Panc1 (cell line): ENCODE measurements around the gene EAPP. TPM values are rescaled to one million over a fixed set of nuclear protein-coding genes. Genes with fewer than 3 reads are reported as not detected.

ENCODE experiments used
- ATAC-seq: fragments of 200-7000 bp; cut with Tn5 transposase; 2 replicates; pipeline ENCODE4 v1.9.1; 2020; ENCODE audit warnings: mild to moderate bottlenecking, moderate library complexity
- BruUV-seq: library from RNA; stranded (reverse); fragments of 400-500 nt; replicated peaks from 2 replicates; lab custom pipeline; 2021; lab: Mats Ljungman, UMichigan
- CTCF ChIA-PET: fragments of 300-600 bp; sonication (Branson Sonifier 250); formaldehyde crosslinking; loops from one replicate; lab custom pipeline; 2022; ENCODE audit warnings: antibody characterized with exemption; lab: Charles Lee
- POLR2A ChIA-PET: fragments of 300-600 bp; sonication (Branson Sonifier 250); formaldehyde crosslinking; loops from one replicate; lab custom pipeline; 2022; ENCODE audit warnings: antibody characterized with exemption; lab: Charles Lee
- DNase-seq: peaks from one replicate; pipeline ENCODE4 v3.0.0-alpha.2; 2010; ENCODE audit warnings: low read depth, low spot score
- H3K27ac ChIP-seq: 2 replicates; pipeline ENCODE4 v1.5.1; 2011; ENCODE audit warnings: mild to moderate bottlenecking, low read length, inconsistent platforms
- H3K27me3 ChIP-seq: fragments of 200-500 bp; sonication (Bioruptor generic); 2 replicates; pipeline ENCODE4 v1.6.0; 2014; ENCODE audit warnings: low read length, inconsistent platforms; ENCODE audit not compliant: control insufficient read depth, insufficient read depth
- H3K36me3 ChIP-seq: fragments of 200-500 bp; sonication (Bioruptor generic); 2 replicates; pipeline ENCODE4 v1.5.1; 2014; ENCODE audit warnings: inconsistent platforms, mild to moderate bottlenecking, low read length, moderate library complexity; ENCODE audit not compliant: control insufficient read depth, insufficient read depth
- H3K4me1 ChIP-seq: 2 replicates; pipeline ENCODE4 v1.5.1; 2011; ENCODE audit warnings: inconsistent platforms, mild to moderate bottlenecking, low read length, moderate library complexity; ENCODE audit not compliant: control insufficient read depth, insufficient read depth
- H3K4me3 ChIP-seq, 2 experiments: 2 replicates each; pipeline ENCODE4 v1.5.1; 2011 to 2012; ENCODE audit warnings: low read depth in 2 of 2, low read length in 2 of 2, mild to moderate bottlenecking in 2 of 2, inconsistent platforms in 1 of 2, moderate library complexity in 1 of 2
- H3K9me3 ChIP-seq: fragments of 200-500 bp; sonication (Bioruptor generic); 2 replicates; pipeline ENCODE4 v1.5.1; 2014; ENCODE audit warnings: low read depth, mild to moderate bottlenecking, inconsistent platforms, low read length, moderate library complexity; ENCODE audit not compliant: control insufficient read depth, insufficient read depth
- CTCF ChIP-seq: fragments of 450-650 bp; IDR thresholded peaks from 2 replicates; pipeline ENCODE4 v1.5.1; 2017; ENCODE audit warnings: mild to moderate bottlenecking
- POLR2AphosphoS5 ChIP-seq: IDR thresholded peaks from 2 replicates; pipeline ENCODE4 v1.6.1; 2012; ENCODE audit warnings: mild to moderate bottlenecking, low read depth, low read length, moderate library complexity
- SIN3A ChIP-seq: IDR thresholded peaks from 2 replicates; pipeline ENCODE4 v1.6.1; 2012; ENCODE audit warnings: low read depth, mild to moderate bottlenecking, low read length, moderate library complexity, borderline replicate concordance; ENCODE audit not compliant: insufficient read depth
- TCF7L2 ChIP-seq: IDR thresholded peaks from 2 replicates; pipeline ENCODE4 v1.6.1; 2011; ENCODE audit warnings: mild to moderate bottlenecking, low read depth, low read length, inconsistent platforms
- in situ Hi-C: cut with HindIII; loops from 2 replicates; pipeline ENCODE4 v1.10.0; 2016; ENCODE audit warnings: low sequenced_read_pairs, low pct_unique_long_range_greater_than_20kb
- intact Hi-C: fragments of 100-400 bp; cut with micrococcal nuclease; formaldehyde crosslinking; loops from one replicate; pipeline ENCODE4 v1.10.0; 2022; ENCODE audit not compliant: unreplicated experiment
- total RNA-seq: library from RNA; stranded (reverse); gene quantifications from one replicate; pipeline ENCODE4 v1.2.1, GENCODE V29; 2021; ENCODE audit not compliant: unreplicated experiment
- TF ChIP-seq, protein P1 (sequence below), 2 experiments: IDR thresholded peaks; 2 replicates each; pipeline ENCODE4 v1.6.1; 2011 to 2012; ENCODE audit warnings: low read depth in 2 of 2, control low read depth in 1 of 2, low read length in 1 of 2, mild to moderate bottlenecking in 1 of 2, moderate library complexity in 1 of 2; ENCODE audit not compliant: insufficient read depth in 1 of 2

Gene EAPP
- total RNA-seq, 1 experiment from 2014 or later: 16.6 TPM

- CTCF ChIA-PET: no interaction called here
- no peak for TF ChIP-seq CTCF
- TF ChIP-seq POLR2AphosphoS5: no peak
- TF ChIP-seq, protein P1, sequence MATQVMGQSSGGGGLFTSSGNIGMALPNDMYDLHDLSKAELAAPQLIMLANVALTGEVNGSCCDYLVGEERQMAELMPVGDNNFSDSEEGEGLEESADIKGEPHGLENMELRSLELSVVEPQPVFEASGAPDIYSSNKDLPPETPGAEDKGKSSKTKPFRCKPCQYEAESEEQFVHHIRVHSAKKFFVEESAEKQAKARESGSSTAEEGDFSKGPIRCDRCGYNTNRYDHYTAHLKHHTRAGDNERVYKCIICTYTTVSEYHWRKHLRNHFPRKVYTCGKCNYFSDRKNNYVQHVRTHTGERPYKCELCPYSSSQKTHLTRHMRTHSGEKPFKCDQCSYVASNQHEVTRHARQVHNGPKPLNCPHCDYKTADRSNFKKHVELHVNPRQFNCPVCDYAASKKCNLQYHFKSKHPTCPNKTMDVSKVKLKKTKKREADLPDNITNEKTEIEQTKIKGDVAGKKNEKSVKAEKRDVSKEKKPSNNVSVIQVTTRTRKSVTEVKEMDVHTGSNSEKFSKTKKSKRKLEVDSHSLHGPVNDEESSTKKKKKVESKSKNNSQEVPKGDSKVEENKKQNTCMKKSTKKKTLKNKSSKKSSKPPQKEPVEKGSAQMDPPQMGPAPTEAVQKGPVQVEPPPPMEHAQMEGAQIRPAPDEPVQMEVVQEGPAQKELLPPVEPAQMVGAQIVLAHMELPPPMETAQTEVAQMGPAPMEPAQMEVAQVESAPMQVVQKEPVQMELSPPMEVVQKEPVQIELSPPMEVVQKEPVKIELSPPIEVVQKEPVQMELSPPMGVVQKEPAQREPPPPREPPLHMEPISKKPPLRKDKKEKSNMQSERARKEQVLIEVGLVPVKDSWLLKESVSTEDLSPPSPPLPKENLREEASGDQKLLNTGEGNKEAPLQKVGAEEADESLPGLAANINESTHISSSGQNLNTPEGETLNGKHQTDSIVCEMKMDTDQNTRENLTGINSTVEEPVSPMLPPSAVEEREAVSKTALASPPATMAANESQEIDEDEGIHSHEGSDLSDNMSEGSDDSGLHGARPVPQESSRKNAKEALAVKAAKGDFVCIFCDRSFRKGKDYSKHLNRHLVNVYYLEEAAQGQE (IDR thresholded peaks at IDR 0.05; ENCODE audit: insufficient read depth in 1 of 2, low read depth in 2 of 2, low read length in 1 of 2): no peak
- TF ChIP-seq TCF7L2: no peak
- TF ChIP-seq SIN3A: no peak
- H3K27me3 ChIP-seq: no peaks in the 10 kb centered on the region
- no peaks in the 10 kb centered on the region for H3K4me1 ChIP-seq
- DNase-seq: no peak
- H3K4me3 ChIP-seq: no peak overlapping the region
- H3K27ac ChIP-seq: no peak overlapping the region
- H3K9me3 ChIP-seq: no peaks in the 10 kb centered on the region
- H3K36me3 ChIP-seq: peaks cover 7% of the 10 kb centered on the region; the same call in 1 of the 2 replicates
- BruUV-seq: no TSS peak
- intact Hi-C loops: no loop called here
- POLR2A ChIA-PET: no interaction called here
- ATAC-seq: no peak
- in situ Hi-C loops: no loop called here
Observed at GRCh38 chr14:34582117-34582680, 42.7 kb upstream of the EAPP start.

- no TSS peak for BruUV-seq
- no peaks in the 10 kb centered on the region for H3K4me1 ChIP-seq
- in situ Hi-C loops: no loop called here
- no peak overlapping the region for H3K4me3 ChIP-seq
- H3K9me3 ChIP-seq: no peaks in the 10 kb centered on the region
- no peak overlapping the region for H3K27ac ChIP-seq
- no peaks in the 10 kb centered on the region for H3K27me3 ChIP-seq
- DNase-seq (no peak), ATAC-seq (no peak)
- TF ChIP-seq, protein P1 (IDR thresholded peaks at IDR 0.05; ENCODE audit: insufficient read depth in 1 of 2, low read depth in 2 of 2, low read length in 1 of 2): no peak
- no peak for TF ChIP-seq TCF7L2
- ChIA-PET POLR2A (no interaction called here), CTCF (no interaction called here)
- intact Hi-C loops: no loop called here
- peaks cover 7% of the 10 kb centered on the region; the same call in 1 of the 2 replicates for H3K36me3 ChIP-seq
Observed at GRCh38 chr14:34580381-34580780, 40.9 kb upstream of the EAPP start.
